ENCODE measurements around the gene APOL6. TPM values are rescaled to one million over a fixed set of nuclear protein-coding genes. Genes with fewer than 3 reads are reported as not detected.

Gene APOL6
- total and polyA plus RNA-seq, 2 experiments from 2014 or later = 2.7 to 19.6 TPM

DNA sequence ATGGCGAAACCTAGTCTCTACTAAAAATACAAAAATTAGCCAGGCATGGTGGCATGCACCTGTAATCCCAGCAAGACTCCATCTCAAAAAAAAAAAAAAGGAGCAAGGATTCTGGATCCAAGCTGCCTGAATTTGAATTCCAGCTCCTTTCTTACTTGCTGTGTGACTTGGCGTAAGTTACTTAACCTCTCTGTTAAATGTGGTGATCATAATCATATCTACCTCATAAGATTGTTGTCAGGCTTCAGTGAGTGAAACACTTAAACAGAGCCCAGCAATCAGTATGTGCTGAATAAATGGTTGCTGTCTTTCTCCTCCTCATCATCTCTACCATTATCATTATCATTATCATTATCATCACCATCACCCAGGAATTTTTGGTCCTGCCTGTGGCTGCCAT is 33.8 kb upstream of the APOL6 start:
- Histone ChIP-seq H3K4me1 (ENCODE audit: insufficient read depth) (no peaks in the 10 kb centered on the region), H3K4me2 (no peak overlapping the region), H3K4me3 (no peak overlapping the region), H3K79me2 (no peaks in the 10 kb centered on the region), H3K9me3 (ENCODE audit: low read depth) (no peaks in the 10 kb centered on the region), H3K9me2 (replicated peaks; ENCODE audit: insufficient read depth) (no peaks in the 10 kb centered on the region), H4K20me1 (ENCODE audit: insufficient read depth, poor library complexity, severe bottlenecking) (no peaks in the 10 kb centered on the region), H2AFZ (no peak overlapping the region), H3K27me3 (no peaks in the 10 kb centered on the region), H3K27ac (no peak overlapping the region), H3K36me3 (replicated peaks; ENCODE audit: insufficient read depth, low read depth) (no peaks in the 10 kb centered on the region)
- WGBS (ENCODE audit: low lambda C conversion rate, missing lambda C conversion rate) = 100% methylated on average over 2 of the region's 2 CpGs
- TF ChIP-seq EZH2phosphoT487 (IDR thresholded peaks at IDR 0.05; ENCODE audit: low read depth, severe bottlenecking, unreplicated experiment) (no peak), CTCF (IDR thresholded peaks at IDR 0.05; ENCODE audit: poor library complexity) (no peak), EZH2 (IDR thresholded peaks at IDR 0.05; ENCODE audit: borderline replicate concordance) (no peak)
- DNase-seq (ENCODE audit: low spot score) = no peak

- Histone ChIP-seq H3K27me3 (no peaks in the 10 kb centered on the region), H3K4me3 (no peak overlapping the region), H3K9me2 (replicated peaks; ENCODE audit: insufficient read depth) (no peaks in the 10 kb centered on the region), H4K20me1 (ENCODE audit: insufficient read depth, poor library complexity, severe bottlenecking) (no peaks in the 10 kb centered on the region), H3K79me2 (no peaks in the 10 kb centered on the region), H2AFZ (no peak overlapping the region), H3K9me3 (ENCODE audit: low read depth) (no peaks in the 10 kb centered on the region), H3K27ac (no peak overlapping the region), H3K36me3 (replicated peaks; ENCODE audit: insufficient read depth, low read depth) (no peaks in the 10 kb centered on the region), H3K4me2 (no peak overlapping the region), H3K4me1 (ENCODE audit: insufficient read depth) (no peaks in the 10 kb centered on the region)
- DNase-seq (ENCODE audit: low spot score) = no peak
- TF ChIP-seq EZH2 (IDR thresholded peaks at IDR 0.05; ENCODE audit: borderline replicate concordance) (no peak), CTCF (IDR thresholded peaks at IDR 0.05; ENCODE audit: poor library complexity) (no peak), EZH2phosphoT487 (IDR thresholded peaks at IDR 0.05; ENCODE audit: low read depth, severe bottlenecking, unreplicated experiment) (no peak)
- 64% methylated on average over 6 of the region's 6 CpGs for WGBS (ENCODE audit: low lambda C conversion rate, missing lambda C conversion rate)
These were observed 33.1 kb upstream of the APOL6 start for GRCh38 chr22:35615156-35615555.

- Histone ChIP-seq H3K4me3 (no peak overlapping the region), H3K36me3 (replicated peaks; ENCODE audit: insufficient read depth, low read depth) (no peaks in the 10 kb centered on the region), H2AFZ (no peak overlapping the region), H3K9me2 (replicated peaks; ENCODE audit: insufficient read depth) (no peaks in the 10 kb centered on the region), H3K9me3 (ENCODE audit: low read depth) (no peaks in the 10 kb centered on the region), H3K4me1 (ENCODE audit: insufficient read depth) (no peaks in the 10 kb centered on the region), H4K20me1 (ENCODE audit: insufficient read depth, poor library complexity, severe bottlenecking) (no peaks in the 10 kb centered on the region), H3K4me2 (no peak overlapping the region), H3K79me2 (no peaks in the 10 kb centered on the region), H3K27me3 (no peaks in the 10 kb centered on the region), H3K27ac (no peak overlapping the region)
- DNase-seq (ENCODE audit: low spot score) = no peak
- TF ChIP-seq EZH2 (IDR thresholded peaks at IDR 0.05; ENCODE audit: borderline replicate concordance) (no peak), CTCF (IDR thresholded peaks at IDR 0.05; ENCODE audit: poor library complexity) (no peak), EZH2phosphoT487 (IDR thresholded peaks at IDR 0.05; ENCODE audit: low read depth, severe bottlenecking, unreplicated experiment) (no peak)
- WGBS (ENCODE audit: low lambda C conversion rate, missing lambda C conversion rate) = 92% methylated on average over 7 of the region's 7 CpGs
These were observed 32.2 kb upstream of the APOL6 start for GRCh38 chr22:35616043-35616442.
